ENCODE data around the gene RMND5B.

- TF ChIP-seq EZH2 (IDR thresholded peaks at IDR 0.05; ENCODE audit: low read depth) (no peak), CTCF (conservative IDR thresholded peaks at IDR 0.05) (no peak)
These were observed 62.5 kb downstream of the RMND5B start for GRCh38 chr5:178193251-178193809.

Data from PC-9 (cell line).